ENCODE measurements around the gene GJD4.

The GJD4 gene

GRCh38 chr10:35626971-35627507 is 21.9 kb downstream of the GJD4 start:
- TF ChIP-seq CTCF (IDR thresholded peaks at IDR 0.05; ENCODE audit: extremely low read depth, insufficient read depth, missing control alignments): no peak
- no peak for DNase-seq (ENCODE audit: low spot score)
- in situ Hi-C loops (cut with MboI; ENCODE audit: low pct_unique_long_range_greater_than_20kb, low sequenced_read_pairs, unreplicated experiment): no loop called here

GRCh38 chr10:35631404-35631803 is 26.3 kb downstream of the GJD4 start:
- DNase-seq (ENCODE audit: low spot score): no peak
- no peak for TF ChIP-seq CTCF (IDR thresholded peaks at IDR 0.05; ENCODE audit: extremely low read depth, insufficient read depth, missing control alignments)
- in situ Hi-C loops (cut with MboI; ENCODE audit: low pct_unique_long_range_greater_than_20kb, low sequenced_read_pairs, unreplicated experiment): no loop called here

GRCh38 chr10:35632027-35632426 is 26.9 kb downstream of the GJD4 start:
- DNase-seq (ENCODE audit: low spot score): no peak
- in situ Hi-C loops (cut with MboI; ENCODE audit: low pct_unique_long_range_greater_than_20kb, low sequenced_read_pairs, unreplicated experiment): no loop called here
- no peak for TF ChIP-seq CTCF (IDR thresholded peaks at IDR 0.05; ENCODE audit: extremely low read depth, insufficient read depth, missing control alignments)

- TF ChIP-seq CTCF (IDR thresholded peaks at IDR 0.05; ENCODE audit: extremely low read depth, insufficient read depth, missing control alignments): no peak
- no peak for DNase-seq (ENCODE audit: low spot score)
- in situ Hi-C loops (cut with MboI; ENCODE audit: low pct_unique_long_range_greater_than_20kb, low sequenced_read_pairs, unreplicated experiment): no loop called here
Measured at GRCh38 chr10:35633006-35633980, 28.2 kb downstream of the GJD4 start.

- peak; percentile 84 for TF ChIP-seq CTCF (IDR thresholded peaks at IDR 0.05; ENCODE audit: extremely low read depth, insufficient read depth, missing control alignments)
- DNase-seq (ENCODE audit: low spot score): peak; percentile 65
- in situ Hi-C loops (cut with MboI; ENCODE audit: low pct_unique_long_range_greater_than_20kb, low sequenced_read_pairs, unreplicated experiment): no loop called here
Measured at GRCh38 chr10:35635576-35635975, 30.4 kb downstream of the GJD4 start.

- no peak for TF ChIP-seq CTCF (IDR thresholded peaks at IDR 0.05; ENCODE audit: extremely low read depth, insufficient read depth, missing control alignments)
- DNase-seq (ENCODE audit: low spot score): no peak
- in situ Hi-C loops (cut with MboI; ENCODE audit: low pct_unique_long_range_greater_than_20kb, low sequenced_read_pairs, unreplicated experiment): no loop called here
Measured at GRCh38 chr10:35636956-35637355, 31.8 kb downstream of the GJD4 start.

Measured in GM13977 (cell line).